ENCODE measurements around the gene POLR2A. TPM values are rescaled to one million over a fixed set of nuclear protein-coding genes. Genes with fewer than 3 reads are reported as not detected.
"Not testable (repeated sequence)": the region's sequence is repeated elsewhere in the genome, so short reads cannot be mapped to it uniquely, and the experiment has no call there.

POLR2A gene
- total RNA-seq, 2 experiments from 2014 or later = 192 to 214 TPM

DNA sequence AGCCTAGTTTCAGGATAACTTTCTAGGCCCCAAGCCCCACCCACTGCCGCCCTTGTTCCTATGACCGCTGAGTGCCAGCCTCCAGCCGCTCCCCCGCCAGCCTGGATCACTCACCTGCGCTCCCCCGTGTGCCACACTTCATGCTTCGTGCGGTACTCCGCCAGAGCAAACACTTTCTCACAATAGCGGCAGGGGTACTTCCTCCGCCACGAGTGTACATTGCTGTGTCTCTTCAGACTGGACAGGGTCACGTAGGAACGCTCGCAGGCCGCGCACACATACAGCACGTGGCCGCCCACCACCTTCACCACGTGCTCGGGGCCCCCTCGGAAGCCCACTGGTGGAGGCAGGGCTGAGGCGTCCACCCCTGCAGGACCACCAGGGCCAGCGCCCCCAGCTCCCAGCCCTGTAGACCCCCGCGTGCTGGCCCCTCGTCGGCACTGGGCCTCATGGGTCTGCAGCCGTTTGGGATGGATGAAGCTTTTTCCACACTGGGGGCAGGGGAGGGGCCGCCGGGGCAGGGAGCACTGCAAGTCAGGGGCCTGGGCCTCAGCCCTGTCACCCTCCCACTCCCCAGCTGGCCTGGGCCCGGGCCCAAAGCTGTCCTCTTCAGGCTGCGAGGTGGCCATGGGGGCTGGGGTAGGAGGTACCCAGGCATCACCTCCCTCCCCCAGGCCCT, 18.4 kb upstream of the POLR2A start:
- POLR2A ChIA-PET = interaction anchor here (0.7 to 3.6 kb wide), 2 partner anchors 11 to 373 kb away, joined by 3 to 18 read pairs; no protein-coding TSS in a partner anchor
- no peaks in the 10 kb centered on the region for H3K9me3 Mint-ChIP-seq
- no peaks in the 10 kb centered on the region for H3K27me3 Mint-ChIP-seq
- H3K4me1 Mint-ChIP-seq = peaks cover 4% of the 10 kb centered on the region
- ATAC-seq (ENCODE audit: low read depth) = no peak
- peaks cover 17% of the 10 kb centered on the region for H3K36me3 Mint-ChIP-seq
- DNase-seq = no peak
- no peak overlapping the region for H3K4me3 Mint-ChIP-seq
- H3K27ac Mint-ChIP-seq = no peak overlapping the region

DNA sequence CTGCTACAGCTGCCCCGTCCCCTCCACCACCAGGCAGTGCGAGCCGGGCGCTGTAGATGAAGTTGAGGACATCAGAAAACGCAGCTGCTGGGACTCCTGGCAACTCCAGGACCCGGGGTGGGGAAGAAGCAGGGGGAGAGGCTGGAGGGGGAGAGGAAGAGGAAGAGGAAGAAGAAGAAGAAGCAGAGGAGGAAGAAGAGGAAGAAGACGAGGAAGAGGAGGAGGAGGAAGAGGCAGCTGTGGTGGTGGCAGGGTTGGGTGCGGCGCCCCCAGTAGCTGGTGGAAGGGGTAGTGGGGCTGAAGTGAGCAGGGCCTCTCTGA, 17.9 kb upstream of the POLR2A start:
- Mint-ChIP-seq H3K27ac (no peak overlapping the region), H3K27me3 (no peaks in the 10 kb centered on the region), H3K9me3 (no peaks in the 10 kb centered on the region), H3K4me3 (no peak overlapping the region), H3K36me3 (peaks cover 14% of the 10 kb centered on the region), H3K4me1 (peaks cover 5% of the 10 kb centered on the region)
- DNase-seq (no peak), ATAC-seq (ENCODE audit: low read depth) (no peak)
- POLR2A ChIA-PET = interaction anchor here (3.6 kb wide), 1 partner anchor 10 kb away, joined by 18 read pairs; no protein-coding TSS in a partner anchor

DNA sequence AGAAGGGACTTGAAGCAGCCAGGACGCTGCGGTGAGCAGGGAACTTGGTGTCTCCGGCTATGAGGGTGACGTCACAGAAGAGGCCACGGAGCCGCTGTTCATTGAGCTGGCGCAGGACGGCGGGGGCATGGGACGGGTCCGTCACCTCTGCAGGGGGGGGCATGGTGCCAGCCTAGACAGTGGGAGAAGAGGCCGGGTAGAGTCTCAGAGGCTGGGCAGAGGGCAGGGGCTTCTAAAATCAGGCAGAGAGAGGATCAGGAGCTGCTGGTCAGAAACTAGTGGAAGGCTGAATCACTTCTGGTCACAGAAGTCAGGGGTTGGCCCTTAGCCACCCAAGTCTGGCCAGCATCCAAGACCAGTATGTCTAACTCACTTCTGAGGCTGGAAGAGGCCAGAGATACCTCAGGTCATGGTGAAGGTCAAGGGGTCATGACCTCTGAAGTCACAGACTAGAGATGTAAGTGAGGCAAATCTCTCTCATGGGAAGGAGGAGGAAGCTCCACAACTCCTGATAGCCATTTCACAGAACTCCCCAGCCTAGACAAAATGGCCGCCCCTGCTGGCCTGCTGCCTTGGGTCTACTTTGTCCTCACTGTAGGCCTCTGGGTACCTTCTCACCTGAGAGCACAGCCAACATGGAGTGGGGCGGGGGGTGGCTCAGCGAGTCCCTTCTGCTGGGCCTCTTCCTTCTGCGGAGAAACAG, 17.4 kb upstream of the POLR2A start:
- no peak for ATAC-seq (ENCODE audit: low read depth)
- POLR2A ChIA-PET = interaction anchor here (3.6 kb wide), 1 partner anchor 10 kb away, joined by 18 read pairs; no protein-coding TSS in a partner anchor
- Mint-ChIP-seq H3K4me3 (no peak overlapping the region), H3K27ac (peak overlapping the region; percentile 48), H3K9me3 (no peaks in the 10 kb centered on the region), H3K27me3 (no peaks in the 10 kb centered on the region), H3K36me3 (peaks cover 12% of the 10 kb centered on the region), H3K4me1 (peaks cover 10% of the 10 kb centered on the region)
- DNase-seq = no peak

DNA sequence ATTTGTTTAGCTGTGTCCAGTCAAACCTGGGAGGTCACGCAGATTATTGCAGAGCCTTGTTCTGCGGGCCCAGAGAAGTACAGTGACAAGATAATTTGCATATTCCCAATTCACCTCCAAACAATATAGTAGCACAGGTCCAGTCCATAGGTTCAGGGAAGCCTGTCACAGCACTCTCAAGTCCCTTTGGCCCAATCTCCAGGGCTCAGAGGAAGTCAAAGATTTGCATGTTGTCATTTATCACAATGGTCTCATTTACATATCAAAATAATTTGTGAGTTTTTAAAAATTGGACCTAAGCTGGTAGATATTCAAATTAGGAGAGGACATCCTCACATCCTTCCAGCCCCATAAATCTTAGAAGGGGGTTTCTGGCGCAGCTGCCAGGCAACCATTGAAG, 16.7 kb upstream of the POLR2A start:
- H3K4me3 Mint-ChIP-seq = no peak overlapping the region
- DNase-seq = no peak
- H3K4me1 Mint-ChIP-seq = peaks cover 14% of the 10 kb centered on the region
- H3K36me3 Mint-ChIP-seq = peaks cover 10% of the 10 kb centered on the region
- ATAC-seq (ENCODE audit: low read depth) = no peak
- no peaks in the 10 kb centered on the region for H3K9me3 Mint-ChIP-seq
- POLR2A ChIA-PET = interaction anchor here (0.7 to 3.6 kb wide), 2 partner anchors 9 to 12 kb away, joined by 3 to 18 read pairs; no protein-coding TSS in a partner anchor
- no peaks in the 10 kb centered on the region for H3K27me3 Mint-ChIP-seq
- H3K27ac Mint-ChIP-seq = peak overlapping the region; percentile 48

DNA sequence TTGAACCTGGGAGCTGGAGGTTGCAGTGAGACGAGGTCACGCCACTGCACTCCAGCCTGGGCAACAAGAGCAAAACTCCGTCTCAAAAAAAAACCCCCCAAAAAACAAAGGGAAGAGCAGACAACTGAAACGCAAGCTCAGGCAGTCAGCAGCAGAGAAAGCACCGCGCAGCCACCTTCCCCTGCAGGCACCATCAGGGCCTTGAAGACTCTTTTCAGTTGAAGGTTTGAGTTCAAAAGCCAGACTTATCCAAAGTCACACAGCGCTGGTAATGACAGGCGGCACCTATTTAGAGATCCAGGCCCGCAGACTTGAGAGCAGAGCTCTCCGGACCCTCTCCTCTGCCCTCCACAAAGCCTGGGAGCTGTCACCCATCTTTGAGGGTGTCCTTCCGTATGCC, 15.9 kb upstream of the POLR2A start:
- no peaks in the 10 kb centered on the region for H3K9me3 Mint-ChIP-seq
- no peak overlapping the region for H3K4me3 Mint-ChIP-seq
- POLR2A ChIA-PET = interaction anchor here (1.1 to 3.6 kb wide), 2 partner anchors 8 to 12 kb away, joined by 3 to 18 read pairs; no protein-coding TSS in a partner anchor
- H3K36me3 Mint-ChIP-seq = peaks cover 8% of the 10 kb centered on the region
- ATAC-seq (ENCODE audit: low read depth) (no peak), DNase-seq (no peak)
- H3K27ac Mint-ChIP-seq = no peak overlapping the region
- H3K4me1 Mint-ChIP-seq = peaks cover 20% of the 10 kb centered on the region
- no peaks in the 10 kb centered on the region for H3K27me3 Mint-ChIP-seq

DNA sequence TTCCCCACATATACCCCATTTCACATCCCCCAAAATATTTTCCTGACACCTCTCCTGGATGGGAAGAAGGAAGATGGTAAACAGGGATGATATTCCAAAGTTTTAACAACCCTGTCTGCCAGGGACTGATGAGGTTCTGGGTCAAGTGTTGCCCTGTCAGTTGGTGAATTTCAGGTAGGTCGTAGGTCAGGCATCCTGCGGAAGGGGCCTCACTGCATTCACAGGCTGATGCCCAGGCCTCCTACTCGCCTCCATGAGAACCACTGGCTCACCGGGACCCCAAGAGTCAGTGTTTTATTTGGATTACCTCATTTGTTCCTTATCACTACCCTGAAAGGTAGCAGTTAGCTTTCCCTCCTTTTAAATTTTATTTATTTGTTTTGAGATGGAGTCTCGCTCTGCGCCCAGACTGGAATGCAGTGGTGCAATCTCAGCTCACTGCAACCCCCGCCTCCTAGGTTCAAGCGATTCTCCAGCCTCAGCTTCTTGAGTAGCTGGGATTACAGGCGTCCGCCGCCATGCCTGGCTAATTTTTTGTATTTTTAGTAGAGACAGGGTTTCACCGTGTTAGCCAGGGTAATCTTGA, 15.3 kb upstream of the POLR2A start:
- no peak for ATAC-seq (ENCODE audit: low read depth)
- H3K4me1 Mint-ChIP-seq = peaks cover 20% of the 10 kb centered on the region
- POLR2A ChIA-PET = interaction anchor here (1.1 kb wide), 1 partner anchor 12 kb away, joined by 3 read pairs; no protein-coding TSS in a partner anchor
- peaks cover 8% of the 10 kb centered on the region for H3K36me3 Mint-ChIP-seq
- no peak overlapping the region for H3K27ac Mint-ChIP-seq
- H3K4me3 Mint-ChIP-seq = no peak overlapping the region
- H3K27me3 Mint-ChIP-seq = no peaks in the 10 kb centered on the region
- no peak for DNase-seq
- H3K9me3 Mint-ChIP-seq = no peaks in the 10 kb centered on the region

DNA sequence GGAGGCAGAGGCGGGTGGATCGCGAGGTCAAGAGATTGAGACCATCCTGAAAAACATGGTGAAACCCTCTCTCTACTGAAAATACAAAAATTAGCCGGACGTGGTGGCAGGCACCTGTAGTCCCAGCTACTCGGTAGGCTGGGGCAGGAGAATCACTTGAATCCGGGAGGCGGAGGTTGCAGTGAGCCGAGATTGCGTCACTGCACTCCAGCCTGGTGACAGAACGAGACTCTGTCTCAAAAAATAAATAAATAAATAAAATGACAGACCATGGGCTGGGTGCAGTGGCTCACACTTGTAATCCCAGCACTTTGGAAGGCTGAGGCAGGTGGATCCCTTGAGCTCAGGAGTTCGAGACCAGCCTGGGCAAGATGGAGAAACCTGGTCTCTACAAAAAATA, 14.3 kb upstream of the POLR2A start:
- H3K9me3 Mint-ChIP-seq; DNase-seq; H3K27ac Mint-ChIP-seq; H3K36me3 Mint-ChIP-seq; H3K27me3 Mint-ChIP-seq; H3K4me3 Mint-ChIP-seq; ATAC-seq (ENCODE audit: low read depth): not testable (repeated sequence)
- POLR2A ChIA-PET = interaction anchor here (2.3 kb wide), 1 partner anchor 10 kb away, joined by 7 read pairs; the partner anchor contains the start of gene ZBTB4
- peaks cover 20% of the 10 kb centered on the region for H3K4me1 Mint-ChIP-seq

DNA sequence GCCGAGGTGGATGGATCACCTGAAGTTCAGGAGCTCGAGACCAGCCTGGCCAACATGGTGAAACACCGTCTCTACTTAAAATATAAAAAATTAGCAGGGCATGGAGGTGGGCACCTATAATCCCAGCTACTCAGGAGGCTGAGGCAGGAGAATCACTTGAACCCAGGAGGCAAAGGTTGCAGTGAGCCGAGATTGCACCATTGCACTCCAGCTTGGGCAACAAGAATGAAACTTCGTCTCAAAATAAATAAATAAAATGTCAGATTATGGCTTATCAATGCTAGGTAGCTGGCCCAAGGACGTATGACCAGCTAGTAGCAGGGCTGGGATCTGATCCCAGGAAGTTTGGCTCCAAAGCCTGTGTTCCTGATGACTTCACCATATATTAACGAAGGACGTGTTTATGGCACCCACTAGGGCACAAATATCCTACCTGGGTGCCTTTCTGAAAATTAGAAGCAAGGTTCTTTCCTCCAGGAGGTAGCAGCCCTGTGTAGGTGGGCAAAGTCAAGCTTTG, 13.7 kb upstream of the POLR2A start:
- POLR2A ChIA-PET = interaction anchor here (1.0 to 2.3 kb wide), 3 partner anchors 9 to 14 kb away, joined by 4 to 11 read pairs (median 7); partner anchors contain the start of genes POLR2A and ZBTB4
- not testable (repeated sequence) for H3K27ac Mint-ChIP-seq; H3K4me3 Mint-ChIP-seq; DNase-seq; H3K36me3 Mint-ChIP-seq; H3K9me3 Mint-ChIP-seq; ATAC-seq (ENCODE audit: low read depth); H3K27me3 Mint-ChIP-seq
- peaks cover 20% of the 10 kb centered on the region for H3K4me1 Mint-ChIP-seq

DNA sequence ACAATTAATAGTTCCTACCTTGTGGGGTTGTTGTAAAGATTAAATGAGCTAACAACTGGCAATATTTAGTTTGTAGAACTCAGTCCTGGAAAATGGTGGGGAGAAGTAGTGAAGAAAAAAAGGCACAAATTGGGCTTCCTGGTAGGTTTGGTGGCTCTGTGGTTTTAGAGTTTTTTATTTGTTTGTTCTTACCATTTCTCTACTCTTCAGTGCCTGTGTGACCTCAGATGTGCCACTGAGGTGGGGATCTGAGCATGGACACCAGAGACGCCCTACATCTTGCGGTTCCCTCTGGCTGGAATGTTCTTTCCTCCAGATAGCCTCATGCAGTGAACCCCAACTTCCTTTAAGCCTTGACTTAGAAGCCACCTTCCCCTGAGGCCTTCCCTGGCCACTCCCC, 12.4 kb upstream of the POLR2A start:
- DNase-seq = no peak
- POLR2A ChIA-PET = interaction anchor here (2.3 kb wide), 2 partner anchors 8 to 13 kb away, joined by 7 to 11 read pairs; partner anchors contain the start of genes POLR2A and ZBTB4
- no peaks in the 10 kb centered on the region for H3K27me3 Mint-ChIP-seq
- peak; percentile 33 for ATAC-seq (ENCODE audit: low read depth)
- H3K4me3 Mint-ChIP-seq = peak overlapping the region; percentile 39
- H3K4me1 Mint-ChIP-seq = peaks cover 28% of the 10 kb centered on the region
- peaks cover 6% of the 10 kb centered on the region for H3K36me3 Mint-ChIP-seq
- H3K27ac Mint-ChIP-seq = peak overlapping the region; percentile 82
- H3K9me3 Mint-ChIP-seq = no peaks in the 10 kb centered on the region

DNA sequence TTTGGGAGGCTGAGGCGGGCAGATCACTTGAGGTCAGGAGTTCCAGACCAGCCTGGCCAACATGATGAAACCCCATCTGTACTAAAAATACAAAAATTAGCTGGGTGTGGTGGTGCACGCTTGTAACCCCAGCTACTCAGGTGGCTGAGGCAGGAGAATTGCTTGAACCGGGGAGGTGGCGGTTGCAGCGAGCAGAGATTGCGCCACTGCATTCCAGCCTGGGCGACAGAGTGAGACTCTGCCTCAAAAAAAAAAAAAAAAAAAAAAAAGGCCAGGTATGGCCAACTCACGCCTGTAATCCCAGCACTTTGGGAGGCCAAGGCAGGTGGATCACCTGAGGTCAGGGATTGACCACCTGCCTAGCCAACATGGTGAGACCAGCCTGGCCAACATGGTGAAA, 9.4 kb upstream of the POLR2A start:
- POLR2A ChIA-PET = interaction anchor here (0.7 to 7.4 kb wide), 5 partner anchors 8 to 97 kb away, joined by 5 to 94 read pairs (median 18); partner anchors contain the start of gene TMEM102
- H3K27ac Mint-ChIP-seq; ATAC-seq (ENCODE audit: low read depth); H3K4me3 Mint-ChIP-seq; DNase-seq; H3K9me3 Mint-ChIP-seq; H3K27me3 Mint-ChIP-seq: not testable (repeated sequence)
- Mint-ChIP-seq H3K36me3 (peaks cover 13% of the 10 kb centered on the region), H3K4me1 (peaks cover 46% of the 10 kb centered on the region)

DNA sequence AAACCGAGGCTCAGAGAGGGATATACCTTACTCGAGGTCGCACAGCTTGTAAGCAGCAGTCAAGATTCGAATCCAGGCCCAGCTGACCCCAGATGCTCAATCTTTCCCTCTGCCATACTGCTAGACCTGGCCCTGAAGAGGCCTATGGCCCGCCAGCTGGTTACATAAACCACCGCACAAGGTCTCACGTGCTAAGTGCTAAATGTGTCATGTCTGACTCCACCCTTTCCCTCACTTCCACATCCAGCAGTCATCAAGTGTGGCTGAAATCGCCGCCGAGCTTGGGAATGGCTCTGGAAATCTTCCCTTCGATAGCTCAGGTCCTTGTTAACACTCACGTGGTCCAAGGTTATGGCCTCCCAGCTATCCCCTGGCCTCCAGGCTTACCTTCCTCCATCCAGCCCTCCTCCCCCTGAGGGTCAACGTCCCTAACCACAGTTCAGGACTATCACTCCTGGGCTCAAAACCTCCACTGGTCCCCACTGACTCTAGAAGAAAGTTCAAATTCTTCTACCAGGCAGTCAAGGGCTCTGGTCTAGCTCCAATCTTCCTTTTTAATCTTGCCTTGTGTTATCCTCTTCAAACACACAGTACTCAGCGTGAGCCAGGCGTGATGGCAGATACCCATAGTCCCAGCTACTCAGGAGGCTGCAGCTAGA, 8.3 kb upstream of the POLR2A start:
- Mint-ChIP-seq H3K4me3 (peak overlapping the region; percentile 95), H3K9me3 (no peaks in the 10 kb centered on the region), H3K27me3 (no peaks in the 10 kb centered on the region), H3K27ac (peak overlapping the region; percentile 89), H3K4me1 (peaks cover 50% of the 10 kb centered on the region), H3K36me3 (peaks cover 13% of the 10 kb centered on the region)
- no peak for DNase-seq
- ATAC-seq (ENCODE audit: low read depth) = no peak
- POLR2A ChIA-PET = interaction anchor here (0.5 to 7.4 kb wide), 10 partner anchors 9 to 211 kb away, joined by 3 to 94 read pairs (median 6); partner anchors contain the start of genes POLR2A, TMEM102 and TP53

DNA sequence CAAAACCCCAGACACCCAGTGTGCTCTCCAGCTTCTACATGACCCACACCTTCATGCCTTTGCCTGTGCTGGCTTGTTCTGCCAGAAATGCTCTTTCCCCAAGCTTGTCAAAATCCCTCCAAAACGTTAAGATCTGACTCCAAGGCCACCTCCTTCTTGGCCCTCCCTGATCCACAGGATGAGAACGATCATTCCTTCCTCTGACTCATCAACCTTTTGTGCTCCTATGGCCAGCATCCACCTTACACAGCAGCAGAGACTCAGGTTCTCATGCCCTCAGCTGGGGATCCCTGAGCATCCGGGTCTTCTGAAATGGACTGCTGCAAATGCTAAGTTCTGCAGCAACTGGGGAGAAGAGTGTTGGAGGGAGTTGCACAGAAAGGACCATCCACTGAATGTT, 7.7 kb upstream of the POLR2A start:
- no peak for DNase-seq
- Mint-ChIP-seq H3K4me3 (peak overlapping the region; percentile 95), H3K9me3 (no peaks in the 10 kb centered on the region), H3K27me3 (no peaks in the 10 kb centered on the region), H3K27ac (peak overlapping the region; percentile 89), H3K36me3 (peaks cover 13% of the 10 kb centered on the region), H3K4me1 (peaks cover 50% of the 10 kb centered on the region)
- POLR2A ChIA-PET = interaction anchor here (0.8 to 7.4 kb wide), 10 partner anchors 10 to 211 kb away, joined by 3 to 94 read pairs (median 6); partner anchors contain the start of genes POLR2A, TMEM102 and TP53
- ATAC-seq (ENCODE audit: low read depth) = no peak
